Right lobe of liver (tissue), 6 donors: ENCODE data around the gene MYO18A. TPM values are rescaled to one million over a fixed set of nuclear protein-coding genes. Genes with fewer than 3 reads are reported as not detected.

ENCODE experiments used
- ATAC-seq, 4 donors: fragments of 200-7000 bp; cut with Tn5 transposase; one replicate each; pipeline ENCODE4 v1.9.1; 2020; ENCODE audit warnings: mild to moderate bottlenecking in 4 of 4, moderate library complexity in 4 of 4
- DNase-seq, 3 donors: peaks; one replicate each; pipeline ENCODE4 v3.0.0-alpha.2; 2020
- H3K27ac ChIP-seq, 3 donors: fragments of 200-600 bp; one replicate each; pipeline ENCODE4 v1.8.0; 2022
- H3K27me3 ChIP-seq, 2 donors: fragments of 200-600 bp; one replicate each; pipeline ENCODE4 v1.8.0; 2022
- H3K36me3 ChIP-seq, 4 donors: fragments of 200-600 bp; sonication (generic) in 1 of 4; one replicate each; pipeline versions ENCODE4 v1.5.1 to v1.8.0; 2017 to 2022; ENCODE audit warnings: control low read depth in 1 of 4
- H3K4me1 ChIP-seq, 4 donors: fragments of 200-600 bp; sonication (generic) in 1 of 4; one replicate each; pipeline versions ENCODE4 v1.5.1 to v1.8.0; 2017 to 2022; ENCODE audit warnings: control low read depth in 1 of 4
- H3K4me3 ChIP-seq, 3 donors: fragments of 200-600 bp; one replicate each; pipeline ENCODE4 v1.8.0; 2022
- H3K9me3 ChIP-seq, 4 donors: fragments of 200-600 bp; sonication (generic) in 1 of 4; one replicate each; pipeline versions ENCODE4 v1.5.1 to v1.8.0; 2017 to 2022; ENCODE audit warnings: control low read depth in 1 of 4
- POLR2A ChIP-seq: fragments of 450-650 bp; IDR thresholded peaks from one replicate; pipeline ENCODE4 v1.6.1; 2017; ENCODE audit warnings: antibody characterized with exemption, mild to moderate bottlenecking
- WGBS: methylation state at CpG from one replicate; pipeline ENCODE4 v1.1.6; 2018; ENCODE audit warnings: low coverage, low lambda C conversion rate; ENCODE audit not compliant: insufficient coverage; ENCODE audit errors: missing lambda C conversion rate; 5-methylcytosine and 5-hydroxymethylcytosine counted together
- intact Hi-C, 2 donors: fragments of 100-400 bp; cut with DNase I; formaldehyde crosslinking; loops; one replicate each; pipeline versions ENCODE4 v1.11.2 to v1.14.1; 2022
- total RNA-seq, 6 experiments: library from RNA; depleted of rRNA in 2 of 6; stranded (reverse); fragments of >200 nt in 2 of 6; fragmentation: NEBNext Ultra II Directional in 3 of 6; extraction: Animal tissue kit (Norgen Biotek cat#: 25700) in 3 of 6; gene quantifications; one replicate each; pipeline versions ENCODE4 v1.1.0 to v1.2.4, GENCODE V29; 2016 to 2023
- TF ChIP-seq, protein P1 (sequence below), 4 donors: fragments of 200-600 bp in 3 of 4; fragments of 450-650 bp in 1 of 4; IDR thresholded peaks; one replicate each; pipeline versions ENCODE4 v1.5.1 to v1.8.0; 2016 to 2022; ENCODE audit warnings: antibody characterized with exemption in 4 of 4, mild to moderate bottlenecking in 2 of 4
- donor health status: DM: no; HTN: yes; CAD: no.
- donor health status: DM: no; HTN: no; CAD: no.
- donor health status: DM: no; HTN: no; CAD: no.
- donor health status: DM: no; HTN: yes; CAD: no.
- donor health status: DM: no; HTN: yes; CAD: no.

The MYO18A gene
- total RNA-seq, 6 experiments from 2014 or later = 50.1 to 98.2 (median 81.8) TPM

DNA sequence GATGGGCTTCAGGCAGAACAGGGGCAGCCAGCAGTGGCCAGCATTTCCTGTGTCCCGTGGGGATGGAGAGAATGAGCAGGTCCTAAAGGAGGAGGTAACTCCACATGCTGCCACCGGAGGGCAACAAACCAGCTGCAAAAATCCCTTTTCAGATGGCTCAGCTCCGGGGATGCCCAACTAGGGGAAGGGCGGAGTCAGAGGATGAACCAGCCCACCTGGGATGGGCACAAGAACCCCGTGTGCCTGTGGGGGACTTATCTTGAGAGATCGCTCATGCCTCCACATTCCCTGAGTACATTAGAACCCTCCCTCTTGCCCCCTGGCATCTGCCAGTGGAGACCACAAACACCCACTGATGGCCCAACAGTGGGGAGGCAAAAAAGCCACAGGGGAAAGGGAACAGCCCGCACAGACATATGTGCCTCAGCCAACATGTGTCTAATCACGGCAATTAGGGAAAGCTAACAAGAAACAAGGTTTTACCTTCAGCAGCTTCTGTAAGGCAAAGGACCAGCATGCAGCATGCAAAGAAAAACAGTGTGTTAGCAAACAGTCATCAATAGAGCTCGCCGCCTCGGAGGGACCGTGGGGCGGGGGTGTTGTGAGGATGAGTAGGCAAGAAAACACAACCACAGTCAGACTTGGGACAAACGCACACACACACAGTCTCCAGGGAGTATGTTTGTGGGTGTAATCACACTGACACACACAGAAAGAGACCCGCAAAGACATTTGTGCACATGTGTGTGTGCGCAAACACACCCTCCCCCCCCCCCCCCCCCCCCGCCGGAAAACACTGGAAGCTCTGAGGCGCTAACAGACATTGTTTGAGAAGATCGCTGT lies 64.0 kb downstream of the MYO18A start:
- intact Hi-C loops = no loop called here
- 51% methylated on average over 10 of the region's 20 CpGs for whole genome bisulfite sequencing
- H3K36me3 ChIP-seq = peaks cover 4 to 77% (median 20%) of the 10 kb centered on the region in 4 donors
- ATAC-seq = peak in 1 of 4 donors; percentile 3
- H3K9me3 ChIP-seq = no peaks in the 10 kb centered on the region
- no peak overlapping the region for H3K27ac ChIP-seq
- no peak overlapping the region for H3K4me3 ChIP-seq
- no peak for DNase-seq
- no peaks in the 10 kb centered on the region for H3K27me3 ChIP-seq
- H3K4me1 ChIP-seq = peaks cover 0 to 21% (median 8%) of the 10 kb centered on the region in 4 donors
- TF ChIP-seq, protein P1, sequence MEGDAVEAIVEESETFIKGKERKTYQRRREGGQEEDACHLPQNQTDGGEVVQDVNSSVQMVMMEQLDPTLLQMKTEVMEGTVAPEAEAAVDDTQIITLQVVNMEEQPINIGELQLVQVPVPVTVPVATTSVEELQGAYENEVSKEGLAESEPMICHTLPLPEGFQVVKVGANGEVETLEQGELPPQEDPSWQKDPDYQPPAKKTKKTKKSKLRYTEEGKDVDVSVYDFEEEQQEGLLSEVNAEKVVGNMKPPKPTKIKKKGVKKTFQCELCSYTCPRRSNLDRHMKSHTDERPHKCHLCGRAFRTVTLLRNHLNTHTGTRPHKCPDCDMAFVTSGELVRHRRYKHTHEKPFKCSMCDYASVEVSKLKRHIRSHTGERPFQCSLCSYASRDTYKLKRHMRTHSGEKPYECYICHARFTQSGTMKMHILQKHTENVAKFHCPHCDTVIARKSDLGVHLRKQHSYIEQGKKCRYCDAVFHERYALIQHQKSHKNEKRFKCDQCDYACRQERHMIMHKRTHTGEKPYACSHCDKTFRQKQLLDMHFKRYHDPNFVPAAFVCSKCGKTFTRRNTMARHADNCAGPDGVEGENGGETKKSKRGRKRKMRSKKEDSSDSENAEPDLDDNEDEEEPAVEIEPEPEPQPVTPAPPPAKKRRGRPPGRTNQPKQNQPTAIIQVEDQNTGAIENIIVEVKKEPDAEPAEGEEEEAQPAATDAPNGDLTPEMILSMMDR (IDR thresholded peaks at IDR 0.05) = peak in 3 of 4 donors; percentile 28 to 41 (median 33)
- no peak for TF ChIP-seq POLR2A

DNA sequence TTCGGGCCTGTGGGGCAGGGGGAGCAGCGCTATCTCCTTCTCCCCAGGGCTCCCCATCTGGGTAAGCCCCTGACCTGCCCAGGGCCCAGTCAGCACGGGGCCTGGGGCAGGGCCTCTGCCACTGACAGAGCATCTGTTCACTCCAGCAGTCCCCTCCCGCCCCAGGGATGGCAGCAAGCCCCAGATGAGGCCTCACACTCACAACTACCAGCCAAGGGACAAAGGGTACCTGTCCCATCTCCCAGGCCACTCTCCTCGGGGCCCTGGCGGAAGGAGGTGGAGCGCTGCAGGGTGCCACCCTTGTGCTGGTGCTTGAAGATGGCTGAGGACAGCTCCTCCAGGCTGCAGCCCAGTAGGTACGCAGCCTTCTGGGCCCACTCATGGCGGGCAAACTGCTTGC lies 64.8 kb downstream of the MYO18A start:
- intact Hi-C loops = no loop called here

DNA sequence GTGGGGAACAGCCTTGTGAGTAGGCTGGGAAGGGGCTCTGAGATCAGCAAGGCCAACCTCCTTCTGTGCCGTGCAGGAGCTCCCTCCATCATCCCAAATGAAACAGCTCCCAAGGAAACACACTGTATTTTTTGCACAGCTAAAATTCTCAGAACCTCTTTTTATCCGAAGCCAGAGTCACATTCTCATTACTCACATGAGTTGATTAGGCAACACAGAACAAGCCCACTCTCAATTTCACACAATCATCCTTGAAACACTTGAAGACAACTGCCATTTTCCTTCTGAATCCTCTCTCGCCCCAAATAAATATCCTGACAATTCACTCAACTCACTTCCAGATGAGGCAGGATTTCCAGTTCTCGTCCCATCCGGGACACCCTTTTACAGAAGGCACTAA lies 66.1 kb downstream of the MYO18A start:
- H3K27ac ChIP-seq = no peak overlapping the region
- H3K4me3 ChIP-seq = no peak overlapping the region
- H3K9me3 ChIP-seq = no peaks in the 10 kb centered on the region
- no peak for TF ChIP-seq POLR2A
- TF ChIP-seq, protein P1 (IDR thresholded peaks at IDR 0.05) = no peak
- WGBS = 79% methylated on average over 5 of the region's 5 CpGs
- peaks cover 0 to 36% (median 17%) of the 10 kb centered on the region in 4 donors for H3K4me1 ChIP-seq
- intact Hi-C loops = loop anchor here in 1 of 2 donors (5.0 kb wide), 1 partner anchor 147 kb away; no protein-coding TSS in a partner anchor
- H3K36me3 ChIP-seq = peaks cover 5 to 72% (median 24%) of the 10 kb centered on the region in 4 donors
- DNase-seq (no peak), ATAC-seq (no peak)
- no peaks in the 10 kb centered on the region for H3K27me3 ChIP-seq

More for the DNA sequence above, 64.8 kb downstream of the MYO18A start:
- peaks cover 0 to 23% (median 11%) of the 10 kb centered on the region in 4 donors for H3K4me1 ChIP-seq
- WGBS = no CpG with 5 or more reads among the region's 9 CpGs
- H3K27ac ChIP-seq = no peak overlapping the region
- H3K36me3 ChIP-seq = peaks cover 5 to 77% (median 22%) of the 10 kb centered on the region in 4 donors
- TF ChIP-seq, protein P1 (IDR thresholded peaks at IDR 0.05) = no peak
- no peak for TF ChIP-seq POLR2A
- DNase-seq (no peak), ATAC-seq (no peak)
- H3K9me3 ChIP-seq = no peaks in the 10 kb centered on the region
- no peaks in the 10 kb centered on the region for H3K27me3 ChIP-seq
- H3K4me3 ChIP-seq = no peak overlapping the region

DNA sequence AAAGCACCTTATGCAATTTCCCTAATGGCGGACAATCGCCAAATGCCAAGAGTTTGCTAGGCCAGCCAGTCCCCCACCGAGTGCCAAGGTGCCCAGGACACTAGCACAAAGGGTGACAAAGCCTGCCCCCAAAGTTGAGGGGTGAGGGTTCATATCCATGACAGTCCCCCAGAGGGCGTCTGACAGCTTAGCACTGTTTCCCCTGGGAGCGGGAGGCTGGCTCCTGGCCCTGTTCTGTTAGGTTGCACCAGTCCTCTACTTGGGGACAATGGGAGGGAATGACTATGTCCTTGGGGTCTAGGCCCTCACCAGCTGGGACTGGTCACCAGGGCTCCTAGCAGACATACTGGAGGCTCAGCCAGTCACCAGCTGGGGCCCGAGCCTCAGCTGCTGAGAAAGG lies 66.9 kb downstream of the MYO18A start:
- H3K36me3 ChIP-seq = peaks cover 2 to 64% (median 20%) of the 10 kb centered on the region in 4 donors
- WGBS = 36% methylated on average over 4 of the region's 6 CpGs

More for the DNA sequence above, 66.9 kb downstream of the MYO18A start:
- intact Hi-C loops = loop anchor here (2.0 to 5.0 kb wide), 2 partner anchors 145 to 146 kb away; no protein-coding TSS in a partner anchor
- H3K27ac ChIP-seq = no peak overlapping the region
- no peak overlapping the region for H3K4me3 ChIP-seq
- DNase-seq = no peak
- TF ChIP-seq, protein P1 (IDR thresholded peaks at IDR 0.05) = peak in 1 of 4 donors; percentile 16
- no peak for TF ChIP-seq POLR2A
- no peak for ATAC-seq
- peaks cover 0 to 44% (median 21%) of the 10 kb centered on the region in 4 donors for H3K4me1 ChIP-seq
- H3K9me3 ChIP-seq = no peaks in the 10 kb centered on the region
- H3K27me3 ChIP-seq = no peaks in the 10 kb centered on the region
